Measurements from ENCODE around the gene FNDC3B. TPM values are rescaled to one million over a fixed set of nuclear protein-coding genes. Genes with fewer than 3 reads are reported as not detected.
A peak's percentile ranks its signal among the peaks of the same experiment; 100 is the strongest.

FNDC3B gene
- total RNA-seq, 4 donors from 2014 or later, result 23.9 to 61.9 (median 37.0) TPM

- H3K36me3 ChIP-seq, result peaks cover 4% of the 10 kb centered on the region
- 80% methylated on average over 9 of the region's 9 CpGs for WGBS
These were observed 232.1 kb downstream of the FNDC3B start for GRCh38 chr3:172271386-172271976.

DNA sequence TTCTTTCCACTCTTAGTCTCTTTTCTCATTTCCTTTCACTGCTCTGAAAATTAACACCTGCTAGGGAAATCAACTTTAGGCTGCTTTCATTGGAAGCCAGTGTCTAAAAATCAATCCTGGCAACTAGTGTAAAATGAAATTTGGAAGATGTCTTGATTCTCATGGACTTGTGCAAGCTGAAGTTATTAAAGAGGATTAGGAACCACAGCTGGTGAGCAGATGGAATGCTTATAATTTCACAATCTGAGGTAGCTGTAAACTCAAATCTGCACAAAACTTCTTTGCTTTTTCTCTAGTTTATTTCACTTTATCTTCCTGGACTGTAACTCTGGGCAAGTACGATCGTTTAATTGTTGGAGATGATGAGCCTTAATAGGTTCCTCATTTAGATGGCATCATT is 233.3 kb downstream of the FNDC3B start:
- no peak overlapping the region for H3K27ac ChIP-seq
- DNase-seq (ENCODE audit: low spot score in 2 of 2), result no peak
- 74% methylated on average over 2 of the region's 2 CpGs for WGBS

More at GRCh38 chr3:172271386-172271976, 232.1 kb downstream of the FNDC3B start:
- Histone ChIP-seq H3K4me3 (no peak overlapping the region), H3K27me3 (no peaks in the 10 kb centered on the region), H3K9me3 (no peaks in the 10 kb centered on the region), H3K27ac (peak overlapping the region; percentile 16), H3K4me1 (peaks cover 6% of the 10 kb centered on the region)
- DNase-seq (ENCODE audit: low spot score in 2 of 2), result no peak
- TF ChIP-seq POLR2A (IDR thresholded peaks at IDR 0.05) (no peak), POLR2AphosphoS5 (IDR thresholded peaks at IDR 0.05) (no peak), EP300 (IDR thresholded peaks at IDR 0.05) (no peak)
- TF ChIP-seq, protein P1, sequence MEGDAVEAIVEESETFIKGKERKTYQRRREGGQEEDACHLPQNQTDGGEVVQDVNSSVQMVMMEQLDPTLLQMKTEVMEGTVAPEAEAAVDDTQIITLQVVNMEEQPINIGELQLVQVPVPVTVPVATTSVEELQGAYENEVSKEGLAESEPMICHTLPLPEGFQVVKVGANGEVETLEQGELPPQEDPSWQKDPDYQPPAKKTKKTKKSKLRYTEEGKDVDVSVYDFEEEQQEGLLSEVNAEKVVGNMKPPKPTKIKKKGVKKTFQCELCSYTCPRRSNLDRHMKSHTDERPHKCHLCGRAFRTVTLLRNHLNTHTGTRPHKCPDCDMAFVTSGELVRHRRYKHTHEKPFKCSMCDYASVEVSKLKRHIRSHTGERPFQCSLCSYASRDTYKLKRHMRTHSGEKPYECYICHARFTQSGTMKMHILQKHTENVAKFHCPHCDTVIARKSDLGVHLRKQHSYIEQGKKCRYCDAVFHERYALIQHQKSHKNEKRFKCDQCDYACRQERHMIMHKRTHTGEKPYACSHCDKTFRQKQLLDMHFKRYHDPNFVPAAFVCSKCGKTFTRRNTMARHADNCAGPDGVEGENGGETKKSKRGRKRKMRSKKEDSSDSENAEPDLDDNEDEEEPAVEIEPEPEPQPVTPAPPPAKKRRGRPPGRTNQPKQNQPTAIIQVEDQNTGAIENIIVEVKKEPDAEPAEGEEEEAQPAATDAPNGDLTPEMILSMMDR (IDR thresholded peaks at IDR 0.05), result no peak

GRCh38 chr3:172273378-172273777 is 234.0 kb downstream of the FNDC3B start:
- no peak for DNase-seq (ENCODE audit: low spot score in 2 of 2)
- Histone ChIP-seq H3K4me1 (peaks cover 6% of the 10 kb centered on the region), H3K9me3 (no peaks in the 10 kb centered on the region), H3K27me3 (no peaks in the 10 kb centered on the region), H3K27ac (no peak overlapping the region), H3K4me3 (no peak overlapping the region), H3K36me3 (no peaks in the 10 kb centered on the region)
- TF ChIP-seq EP300 (IDR thresholded peaks at IDR 0.05), result no peak
- TF ChIP-seq, protein P1 (IDR thresholded peaks at IDR 0.05), result no peak
- no peak for TF ChIP-seq POLR2AphosphoS5 (IDR thresholded peaks at IDR 0.05)
- TF ChIP-seq POLR2A (IDR thresholded peaks at IDR 0.05), result no peak
- 92% methylated on average over 1 of the region's 1 CpG for WGBS

More for the DNA sequence above, 233.3 kb downstream of the FNDC3B start:
- TF ChIP-seq, protein P1 (IDR thresholded peaks at IDR 0.05), result no peak
- TF ChIP-seq POLR2AphosphoS5 (IDR thresholded peaks at IDR 0.05) (peak in 1 of 3 donors; percentile 15), EP300 (IDR thresholded peaks at IDR 0.05) (no peak), POLR2A (IDR thresholded peaks at IDR 0.05) (no peak)
- H3K4me3 ChIP-seq, result no peak overlapping the region
- H3K4me1 ChIP-seq, result peaks cover 6% of the 10 kb centered on the region
- H3K27me3 ChIP-seq, result no peaks in the 10 kb centered on the region
- no peaks in the 10 kb centered on the region for H3K9me3 ChIP-seq
- no peaks in the 10 kb centered on the region for H3K36me3 ChIP-seq

DNA sequence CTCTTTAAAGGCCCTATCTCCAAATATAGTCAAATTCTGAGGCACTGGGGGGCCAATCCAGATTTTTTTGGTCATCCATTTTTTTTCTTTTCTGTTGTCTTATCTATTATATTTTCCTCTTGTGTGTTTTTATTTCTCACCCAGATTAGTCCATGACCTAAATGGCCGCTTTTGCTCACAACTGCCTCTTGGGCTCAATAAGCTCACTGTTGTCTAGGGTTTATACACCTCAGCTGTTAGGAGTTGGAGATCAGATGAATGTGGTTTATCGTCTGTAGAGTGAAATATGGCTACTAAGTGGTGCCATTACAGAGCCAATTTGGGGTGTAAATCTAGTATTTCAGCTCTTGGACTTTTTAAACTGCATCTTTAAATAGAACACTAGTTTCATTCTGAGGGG is 235.5 kb downstream of the FNDC3B start:
- no peak for DNase-seq (ENCODE audit: low spot score in 2 of 2)
- no peak overlapping the region for H3K27ac ChIP-seq
- TF ChIP-seq, protein P1 (IDR thresholded peaks at IDR 0.05), result no peak
- no peak for TF ChIP-seq POLR2AphosphoS5 (IDR thresholded peaks at IDR 0.05)
- no peak for TF ChIP-seq POLR2A (IDR thresholded peaks at IDR 0.05)
- no peak for TF ChIP-seq EP300 (IDR thresholded peaks at IDR 0.05)
- no peaks in the 10 kb centered on the region for H3K36me3 ChIP-seq
- H3K9me3 ChIP-seq, result no peaks in the 10 kb centered on the region
- H3K4me1 ChIP-seq, result peaks cover 10% of the 10 kb centered on the region
- no peaks in the 10 kb centered on the region for H3K27me3 ChIP-seq
- H3K4me3 ChIP-seq, result no peak overlapping the region
- 90% methylated on average over 2 of the region's 2 CpGs for WGBS

GRCh38 chr3:172275586-172275985 is 236.2 kb downstream of the FNDC3B start:
- no peak for DNase-seq (ENCODE audit: low spot score in 2 of 2)
- WGBS, result 69% methylated on average over 1 of the region's 1 CpG
- H3K4me3 ChIP-seq, result no peak overlapping the region
- no peaks in the 10 kb centered on the region for H3K9me3 ChIP-seq
- no peak for TF ChIP-seq EP300 (IDR thresholded peaks at IDR 0.05)
- no peak for TF ChIP-seq POLR2AphosphoS5 (IDR thresholded peaks at IDR 0.05)
- no peak for TF ChIP-seq POLR2A (IDR thresholded peaks at IDR 0.05)
- TF ChIP-seq, protein P1 (IDR thresholded peaks at IDR 0.05), result no peak
- H3K36me3 ChIP-seq, result no peaks in the 10 kb centered on the region
- no peak overlapping the region for H3K27ac ChIP-seq
- peaks cover 10% of the 10 kb centered on the region for H3K4me1 ChIP-seq
- H3K27me3 ChIP-seq, result no peaks in the 10 kb centered on the region

All from suprapubic skin (tissue), 4 donors.